Thyroid gland (tissue), 4 donors: ENCODE data around the gene CFAP206.

Experiments
- CTCF ChIP-seq, 6 experiments: fragments of 200-600 bp in 3 of 6; fragments of 450-650 bp in 3 of 6; sonication (generic) in 3 of 6; IDR thresholded peaks; one replicate each; pipeline ENCODE4 v1.5.1; 2016 to 2019; ENCODE audit warnings: antibody characterized with exemption in 6 of 6, mild to moderate bottlenecking in 2 of 6, inconsistent platforms in 1 of 6, moderate library complexity in 1 of 6
- POLR2A ChIP-seq, 2 donors: fragments of 450-650 bp; IDR thresholded peaks; one replicate each; pipeline ENCODE4 v1.6.1; 2017; ENCODE audit warnings: antibody characterized with exemption in 2 of 2, mild to moderate bottlenecking in 2 of 2, moderate library complexity in 1 of 2

GRCh38 chr6:87395431-87395830 lies 12.3 kb upstream of the CFAP206 start:
- TF ChIP-seq CTCF (IDR thresholded peaks at IDR 0.05) (no peak), POLR2A (IDR thresholded peaks at IDR 0.05) (no peak)
